GM19099 (cell line): ENCODE measurements around the gene USP32.

Experiments
- POLR2A ChIP-seq: IDR thresholded peaks from 3 replicates; pipeline ENCODE4 v1.6.1; 2011; ENCODE audit warnings: low read depth; ENCODE audit not compliant: insufficient read length; ENCODE audit errors: extremely low read depth

The USP32 gene

DNA sequence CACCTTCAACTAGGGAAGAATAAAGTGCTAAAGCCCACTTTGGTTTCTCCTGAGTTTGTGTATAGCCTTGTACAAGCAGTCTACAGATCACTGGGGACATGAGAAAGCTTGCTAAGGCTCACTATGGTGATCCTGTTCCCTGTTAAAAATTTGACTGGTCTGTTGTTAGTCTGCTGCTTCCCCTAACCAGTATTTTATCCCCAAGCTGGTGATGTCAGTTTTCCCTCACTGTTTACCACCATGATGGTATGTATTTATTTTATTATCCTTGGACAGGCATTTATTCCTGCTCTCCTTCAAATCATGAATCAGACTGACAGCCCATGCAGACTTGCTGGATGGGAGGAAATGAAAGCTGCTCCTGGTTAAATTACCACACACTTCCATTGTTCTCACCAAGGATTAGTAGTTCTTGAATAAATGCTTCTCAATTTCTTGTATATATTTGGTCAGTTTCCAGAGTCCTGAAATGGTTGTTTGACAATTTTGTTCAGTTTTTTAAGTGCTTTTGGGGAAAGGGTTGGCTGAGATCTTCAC is 142.6 kb downstream of the USP32 start:
- no peak for TF ChIP-seq POLR2A

DNA sequence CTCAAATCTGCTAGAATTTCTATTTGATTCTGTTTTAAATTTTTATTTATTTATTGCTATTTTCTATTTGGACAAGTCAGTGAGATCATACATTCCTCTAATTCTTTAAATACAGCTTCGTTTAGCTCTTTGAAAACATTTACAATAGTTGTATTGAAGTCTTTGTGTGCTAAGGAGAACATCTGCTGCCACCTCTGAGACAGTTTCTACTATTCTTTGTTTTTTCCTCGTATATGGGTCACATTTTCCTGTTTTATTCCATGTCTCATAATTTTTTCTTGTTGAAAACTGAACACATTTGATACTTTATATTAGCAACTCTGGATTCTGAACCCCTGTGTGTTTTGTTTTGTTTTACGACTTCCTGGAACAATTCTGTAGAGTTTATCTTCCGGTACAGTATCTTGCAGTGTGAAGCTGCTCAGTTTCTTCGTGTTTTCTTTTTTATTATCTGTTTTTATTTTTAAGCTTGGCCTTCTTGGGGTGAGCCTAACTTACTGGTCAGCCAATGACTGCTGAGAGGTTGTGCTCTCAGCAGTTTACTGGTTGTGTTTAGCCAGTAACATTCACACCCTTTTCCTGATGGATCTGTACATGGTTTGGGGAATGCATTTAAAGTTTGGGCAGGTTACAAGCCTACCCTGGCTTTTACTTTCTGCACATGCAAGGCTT is 143.2 kb downstream of the USP32 start:
- TF ChIP-seq POLR2A: no peak

DNA sequence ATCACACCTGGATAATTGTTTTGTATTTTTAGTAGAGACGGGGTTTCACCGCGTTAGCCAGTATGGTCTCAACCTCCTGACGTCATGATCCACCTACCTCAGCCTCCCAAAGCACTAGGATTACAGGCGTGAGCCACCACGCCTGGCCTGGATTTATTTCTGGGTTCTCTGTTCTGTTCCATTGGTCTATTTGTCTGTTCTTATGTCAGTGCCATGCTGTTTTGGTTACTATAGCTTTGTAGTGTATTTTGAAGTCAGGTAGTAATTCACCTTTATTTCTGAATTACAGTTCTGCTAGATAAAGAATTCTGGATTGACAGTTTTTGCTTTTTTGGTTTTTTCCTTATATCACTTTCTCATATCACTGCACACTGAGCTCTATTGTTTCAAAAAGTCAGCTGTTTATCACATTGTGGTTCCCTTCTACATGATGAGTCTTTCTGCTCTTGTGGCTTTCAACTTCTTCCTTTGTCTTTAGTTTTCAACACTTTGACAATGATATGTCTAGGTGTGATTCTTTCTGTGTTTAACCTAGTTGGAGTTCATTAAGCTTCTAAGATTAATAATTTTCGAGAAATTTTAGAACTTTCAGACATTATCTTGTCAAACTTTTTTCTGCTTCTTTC is 144.0 kb downstream of the USP32 start:
- TF ChIP-seq POLR2A: no peak

DNA sequence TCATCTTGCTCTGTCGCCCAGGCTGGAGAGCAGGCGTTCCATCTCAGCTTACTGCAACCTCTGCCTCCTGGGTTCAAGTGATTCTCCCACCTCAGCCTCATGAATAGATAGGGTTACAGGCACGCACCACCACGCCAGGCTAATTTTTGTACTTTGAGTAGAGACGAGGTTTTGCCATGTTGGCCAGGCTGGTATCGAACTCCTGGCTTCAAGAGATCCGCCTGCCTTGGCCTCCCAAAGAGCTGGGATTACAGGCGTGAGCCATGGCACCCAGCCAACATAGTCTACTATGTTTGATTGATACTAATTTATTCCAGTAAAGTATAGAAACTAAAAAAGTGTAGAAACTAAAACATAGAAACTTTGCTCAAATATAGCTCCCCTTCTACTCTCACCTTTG is 147.3 kb downstream of the USP32 start:
- TF ChIP-seq POLR2A: no peak

DNA sequence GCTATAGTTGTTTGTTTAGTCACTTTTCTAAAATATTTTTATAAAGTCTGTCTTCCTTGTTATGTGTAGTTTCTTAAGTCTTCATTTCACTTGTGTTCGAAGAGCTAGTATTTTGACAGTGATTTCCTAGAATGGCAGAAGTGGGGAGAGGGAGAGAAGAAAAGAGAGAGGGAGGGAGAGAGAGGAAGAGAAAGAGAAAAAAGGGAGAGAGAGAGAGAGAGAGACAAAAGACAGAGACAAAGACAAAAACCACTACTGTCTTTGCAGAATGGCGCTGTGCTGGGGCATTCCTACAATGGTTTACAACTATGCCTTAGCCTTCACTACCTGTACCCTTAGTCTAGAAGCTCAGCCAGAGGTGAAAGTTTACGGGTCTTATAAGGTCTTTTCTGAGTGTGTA is 151.6 kb downstream of the USP32 start:
- TF ChIP-seq POLR2A: no peak

DNA sequence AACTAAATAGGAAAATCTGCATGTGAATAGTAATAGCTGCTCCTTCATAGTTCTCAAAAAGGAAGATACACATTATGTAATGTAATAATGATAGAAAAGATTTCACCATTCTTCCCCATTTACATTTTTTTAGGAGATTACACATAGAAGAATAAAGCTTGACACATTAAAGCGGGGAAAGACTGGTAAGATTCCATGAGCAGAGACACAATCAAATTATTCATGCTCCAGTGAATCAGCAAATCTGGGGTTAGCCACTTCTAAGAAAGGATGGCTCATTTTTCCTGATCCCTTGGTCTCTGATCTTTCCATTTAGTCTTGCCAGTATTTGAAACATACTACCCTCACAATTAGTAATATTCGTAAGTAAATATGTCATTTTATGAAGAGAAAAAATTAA is 160.2 kb downstream of the USP32 start:
- no peak for TF ChIP-seq POLR2A

GRCh38 chr17:60231234-60231633 is 160.7 kb downstream of the USP32 start:
- TF ChIP-seq POLR2A: no peak

- TF ChIP-seq POLR2A: no peak
Measured at GRCh38 chr17:60230358-60230757, 161.6 kb downstream of the USP32 start.

- no peak for TF ChIP-seq POLR2A
Measured at GRCh38 chr17:60229188-60229802, 162.6 kb downstream of the USP32 start.

- TF ChIP-seq POLR2A: no peak
Measured at GRCh38 chr17:60224064-60224463, 167.9 kb downstream of the USP32 start.

GRCh38 chr17:60223456-60223855 is 168.5 kb downstream of the USP32 start:
- no peak for TF ChIP-seq POLR2A

DNA sequence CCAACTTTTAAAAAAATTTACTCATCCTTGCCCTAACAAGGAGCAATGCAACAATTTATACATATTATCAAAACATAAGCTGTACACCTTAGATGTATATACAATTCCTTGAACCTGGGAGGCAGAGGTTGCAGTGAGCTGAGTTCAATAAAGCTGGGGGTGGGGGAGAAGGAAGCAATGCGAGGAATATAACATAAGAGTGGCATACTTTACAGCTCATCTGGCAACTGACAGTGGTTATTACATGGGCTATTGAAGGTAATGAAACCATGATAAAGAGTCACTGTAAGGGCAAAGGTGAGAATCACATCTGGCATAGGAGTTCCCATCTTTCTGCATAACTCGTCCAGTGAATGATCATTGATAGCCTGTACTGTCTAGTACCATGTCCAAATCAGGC is 198.5 kb downstream of the USP32 start:
- no peak for TF ChIP-seq POLR2A

DNA sequence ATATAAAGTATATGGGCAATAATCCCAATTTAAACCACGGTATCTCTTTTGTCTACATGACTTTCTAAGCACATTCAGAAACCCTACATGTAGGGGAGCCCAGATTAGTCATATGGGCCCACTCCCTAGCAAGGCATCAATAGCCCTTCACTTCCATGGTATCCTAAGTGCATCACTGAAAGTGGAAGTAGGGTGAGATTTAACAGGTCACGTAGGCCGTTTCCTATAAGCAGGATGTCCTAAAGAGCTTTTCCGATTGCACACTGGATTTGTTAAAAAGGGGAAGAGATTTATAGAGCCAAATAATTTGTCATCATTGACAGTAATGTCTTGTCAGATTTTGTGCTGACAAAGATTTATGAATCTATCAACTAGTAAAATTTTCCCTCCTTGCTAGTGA is 203.2 kb downstream of the USP32 start:
- TF ChIP-seq POLR2A: no peak

DNA sequence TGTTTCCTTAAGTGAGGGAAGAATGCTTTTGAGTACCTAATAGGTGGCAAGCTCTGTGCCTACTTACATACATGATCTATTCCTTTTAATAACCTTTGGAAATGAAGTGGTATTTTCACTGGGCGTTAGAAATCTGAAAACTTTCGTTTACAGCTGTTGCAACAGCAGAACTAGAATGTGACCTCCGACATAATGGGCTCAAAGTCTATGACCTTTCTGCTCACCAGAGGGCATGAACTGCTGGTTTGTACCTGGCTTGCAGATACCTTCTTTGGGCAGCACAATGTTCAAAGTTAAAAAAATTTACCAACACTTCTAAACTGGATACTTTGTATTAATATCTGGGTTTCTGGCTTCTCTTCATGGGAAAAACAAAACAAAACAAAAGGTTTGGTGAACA is 217.9 kb downstream of the USP32 start:
- no peak for TF ChIP-seq POLR2A

DNA sequence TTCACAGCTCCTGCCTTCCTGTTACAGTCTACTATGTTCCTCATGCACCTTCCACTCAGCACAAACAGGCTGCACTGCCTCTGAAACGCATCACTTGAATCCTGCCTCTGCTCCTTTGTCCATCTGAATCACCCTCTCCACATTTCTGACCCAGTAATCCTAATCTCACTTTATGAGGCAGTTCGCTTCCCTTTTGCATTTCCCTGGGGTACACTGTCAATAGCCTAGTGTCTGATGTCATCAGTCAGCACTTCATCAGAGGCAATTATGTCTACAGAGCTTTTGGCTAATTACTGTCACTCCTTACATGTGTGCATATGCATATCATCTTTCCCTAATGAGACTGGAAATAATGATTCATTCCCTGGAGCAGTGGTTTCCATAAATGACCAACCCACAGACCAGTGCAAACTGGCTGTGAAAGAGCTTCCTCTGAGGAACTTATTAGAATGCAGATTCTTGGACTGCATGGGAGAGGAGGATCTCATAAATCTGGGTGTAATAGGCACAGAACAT is 218.6 kb downstream of the USP32 start:
- no peak for TF ChIP-seq POLR2A

GRCh38 chr17:60171753-60172079 is 220.2 kb downstream of the USP32 start:
- TF ChIP-seq POLR2A: no peak
